Central memory CD8-positive, alpha-beta T cell (primary cell): ENCODE measurements around the gene USP37.
A peak's percentile ranks its signal among the peaks of the same experiment; 100 is the strongest.

ENCODE experiments used
- ATAC-seq: fragments of 150-1000 bp; cut with Tn5 transposase; replicated peaks from 2 replicates; pipeline ENCODE4 v1.10.0; 2022; ENCODE audit warnings: mild to moderate bottlenecking, moderate FRiP score, moderate number of reproducible peaks; ENCODE audit not compliant: poor library complexity, severe bottlenecking; ENCODE audit errors: extremely low read depth
- DNase-seq, 2 donors: peaks; one replicate each; pipeline ENCODE4 v3.0.0; 2021; ENCODE audit warnings: low spot score in 2 of 2
- H3K27ac Mint-ChIP-seq: one replicate; pipeline ENCODE4 v1.8.0; 2022; ENCODE audit warnings: low read depth, mild to moderate bottlenecking, moderate library complexity, mixed read lengths
- H3K27me3 Mint-ChIP-seq: one replicate; pipeline ENCODE4 v1.8.0; 2022; ENCODE audit warnings: mixed read lengths
- H3K36me3 Mint-ChIP-seq: one replicate; pipeline ENCODE4 v1.8.0; 2022; ENCODE audit warnings: mild to moderate bottlenecking, moderate library complexity, mixed read lengths; ENCODE audit not compliant: insufficient read depth
- H3K4me1 Mint-ChIP-seq: one replicate; pipeline ENCODE4 v1.8.0; 2022; ENCODE audit warnings: mixed read lengths
- H3K4me3 Mint-ChIP-seq: one replicate; pipeline ENCODE4 v1.8.0; 2022; ENCODE audit warnings: mild to moderate bottlenecking, moderate library complexity, mixed read lengths
- H3K9me3 Mint-ChIP-seq: one replicate; pipeline ENCODE4 v1.8.0; 2022; ENCODE audit warnings: mixed read lengths

USP37 gene

DNA sequence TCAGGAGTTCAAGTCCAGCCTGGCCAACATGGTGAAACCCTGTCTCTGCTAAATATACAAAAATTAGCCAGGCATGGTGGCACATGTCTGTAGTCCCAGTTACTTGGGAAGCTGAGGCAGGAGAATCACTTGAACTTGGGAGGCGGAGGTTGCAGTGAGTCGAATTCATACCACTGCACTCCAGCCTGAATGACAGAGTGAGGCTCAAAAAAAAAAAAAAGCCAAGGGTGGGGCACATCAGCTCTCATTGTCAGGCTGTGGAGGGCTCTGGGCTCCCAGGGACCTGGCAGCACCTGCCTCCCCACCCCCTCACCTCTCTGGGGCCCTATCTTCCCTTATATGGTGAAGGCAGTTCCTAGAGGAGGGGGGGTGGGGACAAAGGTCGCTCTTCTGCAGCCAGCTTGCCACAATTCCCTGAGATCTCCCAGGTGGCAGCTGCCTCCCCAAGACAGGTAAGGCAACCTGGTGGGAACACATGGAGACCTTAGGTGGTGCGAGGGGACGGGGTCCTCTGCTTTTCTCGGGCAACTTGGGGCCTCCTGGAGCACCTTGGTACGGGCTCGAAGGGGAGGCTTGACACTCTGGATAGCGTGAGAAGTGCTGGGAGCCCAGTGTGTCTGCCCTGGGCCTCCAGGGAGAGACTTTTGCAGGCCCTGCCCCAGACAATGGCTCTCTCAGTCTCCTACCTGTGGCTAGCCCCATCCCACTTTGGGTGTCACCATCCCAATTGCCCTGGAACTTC is 149.3 kb downstream of the USP37 start, which contains the start of gene VIL1:
Gene VIL1 (plus strand): TSS at position 407 of the 742 bp plus-strand sequence. CDS start 4,656 bp downstream, outside the sequence.
- DNase-seq (no peak), ATAC-seq (no peak)
- Mint-ChIP-seq H3K4me1 (no peaks in the 10 kb centered on the region), H3K9me3 (no peaks in the 10 kb centered on the region), H3K36me3 (peaks cover 2% of the 10 kb centered on the region), H3K27me3 (no peaks in the 10 kb centered on the region), H3K27ac (no peak within 1 kb of the TSS), H3K4me3 (no peak within 1 kb of the TSS)

DNA sequence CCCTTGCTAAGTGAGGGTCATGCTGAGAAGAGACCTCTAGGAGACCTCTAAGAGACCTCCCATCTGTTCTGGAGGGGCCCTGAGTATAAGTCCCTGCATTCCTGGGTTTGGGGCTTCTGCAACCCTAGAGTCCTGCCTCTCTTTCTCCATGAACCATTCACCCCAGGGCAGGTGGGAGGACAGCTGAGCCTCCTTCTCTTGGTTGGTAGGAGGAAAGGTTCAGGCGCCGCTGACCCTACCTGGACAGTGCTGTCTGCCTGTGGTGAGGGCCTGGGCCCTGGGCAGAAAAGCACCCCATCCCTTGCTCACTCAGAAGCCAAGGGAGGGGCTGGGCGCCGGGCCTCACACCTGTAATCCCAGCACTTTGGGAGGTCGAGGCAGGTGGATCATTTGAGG is 149.8 kb downstream of the USP37 start:
- ATAC-seq, result no peak
- Mint-ChIP-seq H3K27me3 (no peaks in the 10 kb centered on the region), H3K27ac (no peak overlapping the region), H3K9me3 (no peaks in the 10 kb centered on the region), H3K4me3 (no peak overlapping the region), H3K36me3 (peaks cover 2% of the 10 kb centered on the region), H3K4me1 (no peaks in the 10 kb centered on the region)
- no peak for DNase-seq

GRCh38 chr2:218407717-218408116 is 160.4 kb downstream of the USP37 start:
- H3K9me3 Mint-ChIP-seq, result no peaks in the 10 kb centered on the region
- H3K27me3 Mint-ChIP-seq, result no peaks in the 10 kb centered on the region
- DNase-seq (no peak), ATAC-seq (no peak)
- peak overlapping the region; percentile 82 for H3K27ac Mint-ChIP-seq
- peak overlapping the region; percentile 81 for H3K4me3 Mint-ChIP-seq
- peaks cover 30% of the 10 kb centered on the region for H3K36me3 Mint-ChIP-seq
- peaks cover 55% of the 10 kb centered on the region for H3K4me1 Mint-ChIP-seq

- Mint-ChIP-seq H3K4me1 (peaks cover 56% of the 10 kb centered on the region), H3K36me3 (peaks cover 35% of the 10 kb centered on the region), H3K4me3 (peak overlapping the region; percentile 81), H3K27ac (peak overlapping the region; percentile 82), H3K27me3 (no peaks in the 10 kb centered on the region), H3K9me3 (no peaks in the 10 kb centered on the region)
- DNase-seq (peak; percentile 56 to 67), ATAC-seq (peak; percentile 48)
Observed at GRCh38 chr2:218406949-218407618, 161.1 kb downstream of the USP37 start.

DNA sequence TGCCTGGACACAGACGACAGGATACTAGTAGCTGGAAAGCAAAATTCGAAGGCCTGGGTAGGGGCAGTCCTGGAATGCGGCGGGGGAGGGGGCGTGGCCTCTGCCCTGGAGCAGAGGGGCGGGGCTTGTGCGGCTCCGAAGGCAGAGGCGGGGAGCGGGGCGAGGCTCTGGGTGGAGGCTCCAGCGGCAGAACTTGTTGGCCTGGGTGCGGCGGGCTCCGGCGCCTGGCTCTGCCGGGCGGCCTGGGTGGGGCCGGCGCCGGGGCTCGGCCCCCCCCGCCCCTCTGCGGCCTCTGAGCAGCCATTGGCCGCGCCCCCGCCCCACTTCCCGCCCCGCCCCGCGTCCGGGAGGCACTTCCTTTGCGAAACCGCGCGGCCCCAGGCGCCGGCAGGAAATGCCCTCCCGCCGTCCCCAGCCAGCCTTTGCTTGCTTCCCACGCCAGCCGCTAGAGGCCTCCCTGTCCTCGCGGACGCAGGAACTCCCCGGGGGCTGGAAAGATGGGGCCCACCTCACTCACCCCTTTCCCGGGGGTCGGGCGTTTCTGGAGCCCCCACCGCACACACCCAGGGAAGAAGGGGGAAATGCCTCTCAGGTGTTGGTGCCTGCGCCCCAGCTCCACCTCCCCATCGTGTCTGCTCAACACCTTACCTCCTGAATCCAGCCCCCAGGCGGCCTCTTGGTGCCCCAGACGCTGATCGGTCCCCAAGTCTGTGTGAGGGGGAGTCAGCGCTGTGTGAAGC is 161.8 kb downstream of the USP37 start:
- peak; percentile 81 to 84 for DNase-seq
- peak overlapping the region; percentile 82 for H3K27ac Mint-ChIP-seq
- peak overlapping the region; percentile 81 for H3K4me3 Mint-ChIP-seq
- H3K4me1 Mint-ChIP-seq, result peaks cover 64% of the 10 kb centered on the region
- peak; percentile 75 for ATAC-seq
- H3K27me3 Mint-ChIP-seq, result no peaks in the 10 kb centered on the region
- H3K36me3 Mint-ChIP-seq, result peaks cover 38% of the 10 kb centered on the region
- no peaks in the 10 kb centered on the region for H3K9me3 Mint-ChIP-seq

DNA sequence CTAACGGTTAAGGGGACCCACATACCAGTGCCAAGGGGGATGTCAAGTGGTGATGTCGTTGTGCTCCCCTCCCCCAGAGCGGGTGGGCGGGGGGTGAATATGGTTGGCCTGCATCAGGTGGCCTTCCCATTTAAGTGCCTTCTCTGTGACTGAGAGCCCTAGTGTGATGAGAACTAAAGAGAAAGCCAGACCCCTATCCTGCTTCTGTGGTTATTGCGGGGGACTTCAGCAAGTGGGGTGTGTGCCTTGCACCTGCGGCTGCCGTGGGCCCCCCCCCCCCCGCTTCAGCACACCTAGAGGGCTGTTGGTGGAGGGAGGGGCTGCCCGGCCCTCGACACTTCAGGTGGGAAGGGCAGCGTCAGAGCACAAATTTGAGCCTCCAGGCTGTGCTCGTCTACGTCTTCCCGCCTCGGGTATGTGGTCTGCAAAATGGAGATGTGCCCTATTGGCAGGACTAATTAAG is 162.4 kb downstream of the USP37 start:
- Mint-ChIP-seq H3K4me1 (peaks cover 66% of the 10 kb centered on the region), H3K36me3 (peaks cover 38% of the 10 kb centered on the region), H3K4me3 (peak overlapping the region; percentile 81), H3K27ac (peak overlapping the region; percentile 82), H3K9me3 (no peaks in the 10 kb centered on the region), H3K27me3 (no peaks in the 10 kb centered on the region)
- ATAC-seq (peak; percentile 8), DNase-seq (no peak)

DNA sequence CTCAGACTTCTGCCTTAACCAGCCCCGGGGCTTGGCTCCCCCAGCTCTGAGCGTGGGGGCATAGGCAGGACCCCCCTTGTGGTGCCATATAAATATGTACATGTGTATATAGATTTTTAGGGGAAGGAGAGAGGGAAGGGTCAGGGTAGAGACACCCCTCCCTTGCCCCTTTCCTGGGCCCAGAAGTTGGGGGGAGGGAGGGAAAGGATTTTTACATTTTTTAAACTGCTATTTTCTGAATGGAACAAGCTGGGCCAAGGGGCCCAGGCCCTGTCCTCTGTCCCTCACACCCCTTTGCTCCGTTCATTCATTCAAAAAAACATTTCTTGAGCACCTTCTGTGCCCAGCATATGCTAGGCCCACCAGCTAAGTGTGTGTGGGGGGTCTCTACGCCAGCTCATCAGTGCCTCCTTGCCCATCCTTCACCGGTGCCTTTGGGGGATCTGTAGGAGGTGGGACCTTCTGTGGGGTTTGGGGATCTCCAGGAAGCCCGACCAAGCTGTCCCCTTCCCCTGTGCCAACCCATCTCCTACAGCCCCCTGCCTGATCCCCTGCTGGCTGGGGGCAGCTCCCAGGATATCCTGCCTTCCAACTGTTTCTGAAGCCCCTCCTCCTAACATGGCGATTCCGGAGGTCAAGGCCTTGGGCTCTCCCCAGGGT is 162.9 kb downstream of the USP37 start:
- DNase-seq (no peak), ATAC-seq (no peak)
- H3K27me3 Mint-ChIP-seq, result no peaks in the 10 kb centered on the region
- peak overlapping the region; percentile 82 for H3K27ac Mint-ChIP-seq
- H3K9me3 Mint-ChIP-seq, result no peaks in the 10 kb centered on the region
- H3K4me1 Mint-ChIP-seq, result peaks cover 66% of the 10 kb centered on the region
- H3K4me3 Mint-ChIP-seq, result peak overlapping the region; percentile 81
- H3K36me3 Mint-ChIP-seq, result peaks cover 39% of the 10 kb centered on the region

- no peak for ATAC-seq
- Mint-ChIP-seq H3K4me1 (peaks cover 66% of the 10 kb centered on the region), H3K27me3 (no peaks in the 10 kb centered on the region), H3K4me3 (peak overlapping the region; percentile 81), H3K9me3 (no peaks in the 10 kb centered on the region), H3K27ac (peak overlapping the region; percentile 82), H3K36me3 (peaks cover 43% of the 10 kb centered on the region)
- DNase-seq, result no peak
Observed at GRCh38 chr2:218404351-218405085, 163.6 kb downstream of the USP37 start.

DNA sequence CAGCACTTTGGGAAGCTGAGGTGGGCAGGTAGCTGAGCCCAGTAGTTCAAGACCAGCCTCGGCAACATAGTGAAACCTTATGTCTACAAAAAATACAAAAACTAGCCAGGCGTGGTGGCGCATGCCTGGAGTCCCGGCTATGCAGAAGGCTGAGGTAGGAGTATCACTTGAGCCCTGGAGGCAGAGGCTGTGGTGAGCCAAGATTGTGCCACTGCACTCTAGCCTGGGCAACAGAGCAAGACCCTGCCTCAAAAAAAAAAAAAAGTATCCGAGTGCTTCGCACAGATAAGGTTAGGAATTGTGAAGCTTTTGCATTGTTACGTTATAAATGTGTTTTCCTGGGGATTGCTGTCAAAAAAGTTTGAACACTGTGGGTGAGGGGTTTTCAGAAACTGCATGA is 164.3 kb downstream of the USP37 start:
- Mint-ChIP-seq H3K27me3 (no peaks in the 10 kb centered on the region), H3K4me1 (peaks cover 66% of the 10 kb centered on the region), H3K36me3 (peaks cover 47% of the 10 kb centered on the region), H3K4me3 (peak overlapping the region; percentile 42), H3K27ac (no peak overlapping the region), H3K9me3 (no peaks in the 10 kb centered on the region)
- ATAC-seq, result no peak
- DNase-seq, result no peak

- H3K27me3 Mint-ChIP-seq, result no peaks in the 10 kb centered on the region
- H3K4me1 Mint-ChIP-seq, result peaks cover 61% of the 10 kb centered on the region
- DNase-seq (no peak), ATAC-seq (no peak)
- H3K36me3 Mint-ChIP-seq, result peaks cover 51% of the 10 kb centered on the region
- no peak overlapping the region for H3K27ac Mint-ChIP-seq
- H3K4me3 Mint-ChIP-seq, result peak overlapping the region; percentile 42
- no peaks in the 10 kb centered on the region for H3K9me3 Mint-ChIP-seq
Observed at GRCh38 chr2:218402911-218403411, 165.2 kb downstream of the USP37 start.

- Mint-ChIP-seq H3K36me3 (peaks cover 56% of the 10 kb centered on the region), H3K4me1 (peaks cover 61% of the 10 kb centered on the region), H3K9me3 (no peaks in the 10 kb centered on the region), H3K4me3 (peak overlapping the region; percentile 92), H3K27ac (no peak overlapping the region), H3K27me3 (no peaks in the 10 kb centered on the region)
- no peak for DNase-seq
- ATAC-seq, result no peak
Observed at GRCh38 chr2:218402491-218402901, 165.7 kb downstream of the USP37 start.
